ENCODE measurements around the gene AP4E1. TPM values are rescaled to one million over a fixed set of nuclear protein-coding genes. Genes with fewer than 3 reads are reported as not detected.

Gene AP4E1
- total RNA-seq, 1 experiment from 2014 or later: 10.1 TPM

DNA sequence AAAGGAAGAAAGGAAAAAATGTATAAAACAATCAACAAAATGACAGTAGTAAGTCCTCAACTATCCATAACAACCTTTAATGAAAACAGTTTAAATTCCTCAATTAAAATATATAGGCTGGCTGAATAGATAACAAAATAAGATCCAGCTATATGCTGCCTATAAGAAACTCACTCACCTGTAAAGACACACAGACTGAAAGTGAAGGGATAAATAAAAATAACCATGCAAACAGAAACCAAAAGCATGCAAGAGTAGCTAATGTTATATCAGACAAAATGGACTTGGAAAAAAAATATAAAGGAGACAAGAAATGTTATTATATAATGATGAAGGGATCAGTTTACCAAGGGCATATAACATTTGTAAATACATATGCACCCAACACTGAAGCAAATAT, 51.2 kb downstream of the AP4E1 start:
- BruUV-seq (replicated peaks): no TSS peak
- Histone ChIP-seq H2AFZ (ENCODE audit: low read depth, low read length, poor library complexity, severe bottlenecking) (no peak overlapping the region), H3K4me1 (ENCODE audit: control insufficient read depth in 1 of 2, insufficient read depth in 2 of 2, low read length in 2 of 2) (no peaks in the 10 kb centered on the region), H3K36me3 (ENCODE audit: control insufficient read depth in 1 of 2, insufficient read depth in 2 of 2, low read length in 2 of 2) (peaks cover 4 to 25% of the 10 kb centered on the region in 2 experiments), H3K4me2 (ENCODE audit: low read length) (no peak overlapping the region), H3K9me3 (ENCODE audit: control insufficient read depth in 1 of 2, insufficient read depth in 1 of 2, low read depth in 1 of 2, low read length in 2 of 2) (peaks cover 3 to 6% of the 10 kb centered on the region in 2 experiments; a peak in 2 of 4 replicates), H3K4me3 (replicated peaks in 1 of 2; ENCODE audit: low read depth in 1 of 2, low read length in 2 of 2) (no peak overlapping the region), H3K79me2 (ENCODE audit: insufficient read depth, low read length) (no peaks in the 10 kb centered on the region), H3K9ac (ENCODE audit: low read length) (no peak overlapping the region), H4K20me1 (ENCODE audit: insufficient read depth) (no peaks in the 10 kb centered on the region), H3K27ac (ENCODE audit: low read depth, low read length) (no peak overlapping the region), H3K27me3 (ENCODE audit: insufficient read depth, low read length) (no peaks in the 10 kb centered on the region), H3K9me2 (ENCODE audit: insufficient read depth) (no peaks in the 10 kb centered on the region)
- TF ChIP-seq EZH2 (IDR thresholded peaks at IDR 0.05) (no peak), TCF7L2 (IDR thresholded peaks at IDR 0.05; ENCODE audit: borderline replicate concordance, extremely low read depth, insufficient read depth, insufficient read length) (no peak), SIN3A (IDR thresholded peaks at IDR 0.05; ENCODE audit: low read depth) (no peak)
- TF ChIP-seq, protein P1, sequence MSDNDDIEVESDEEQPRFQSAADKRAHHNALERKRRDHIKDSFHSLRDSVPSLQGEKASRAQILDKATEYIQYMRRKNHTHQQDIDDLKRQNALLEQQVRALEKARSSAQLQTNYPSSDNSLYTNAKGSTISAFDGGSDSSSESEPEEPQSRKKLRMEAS (IDR thresholded peaks at IDR 0.05): no peak
- ATAC-seq (no peak), DNase-seq (ENCODE audit: low read depth, low spot score) (no peak)
- intact Hi-C loops (cut with micrococcal nuclease): no loop called here
- ChIA-PET RAD21 (ENCODE audit: low non-redundant PET in 1 of 2, low total read pairs in 2 of 2, uncharacterized antibody in 2 of 2, unreplicated experiment in 2 of 2) (no interaction called here), POLR2A (no interaction called here), CTCF (no interaction called here)

GRCh38 chr15:50964075-50964474, 55.6 kb downstream of the AP4E1 start:
- intact Hi-C loops (cut with micrococcal nuclease): no loop called here
- Histone ChIP-seq H2AFZ (ENCODE audit: low read depth, low read length, poor library complexity, severe bottlenecking) (no peak overlapping the region), H3K4me1 (ENCODE audit: control insufficient read depth in 1 of 2, insufficient read depth in 2 of 2, low read length in 2 of 2) (no peaks in the 10 kb centered on the region), H3K36me3 (ENCODE audit: control insufficient read depth in 1 of 2, insufficient read depth in 2 of 2, low read length in 2 of 2) (peaks cover 4 to 25% of the 10 kb centered on the region in 2 experiments; a peak in 3 of 4 replicates), H3K79me2 (ENCODE audit: insufficient read depth, low read length) (no peaks in the 10 kb centered on the region), H3K27ac (ENCODE audit: low read depth, low read length) (no peak overlapping the region), H3K4me3 (replicated peaks in 1 of 2; ENCODE audit: low read depth in 1 of 2, low read length in 2 of 2) (no peak overlapping the region), H3K4me2 (ENCODE audit: low read length) (no peak overlapping the region), H3K9me2 (ENCODE audit: insufficient read depth) (no peaks in the 10 kb centered on the region), H3K27me3 (ENCODE audit: insufficient read depth, low read length) (no peaks in the 10 kb centered on the region), H3K9me3 (ENCODE audit: control insufficient read depth in 1 of 2, insufficient read depth in 1 of 2, low read depth in 1 of 2, low read length in 2 of 2) (peaks cover 3 to 6% of the 10 kb centered on the region in 2 experiments; a peak in 2 of 4 replicates), H3K9ac (ENCODE audit: low read length) (no peak overlapping the region), H4K20me1 (ENCODE audit: insufficient read depth) (no peaks in the 10 kb centered on the region)
- RAD21 ChIA-PET (ENCODE audit: low non-redundant PET in 1 of 2, low total read pairs in 2 of 2, uncharacterized antibody in 2 of 2, unreplicated experiment in 2 of 2): no interaction called here
- no TSS peak for BruUV-seq (replicated peaks)
- no peak for DNase-seq (ENCODE audit: low read depth, low spot score)
- POLR2A ChIA-PET: no interaction called here
- CTCF ChIA-PET: no interaction called here
- ATAC-seq: no peak
- TF ChIP-seq ZFX (IDR thresholded peaks at IDR 0.05) (no peak), CEBPB (IDR thresholded peaks at IDR 0.05; ENCODE audit: low read depth) (no peak), TCF7L2 (IDR thresholded peaks at IDR 0.05; ENCODE audit: borderline replicate concordance, extremely low read depth, insufficient read depth, insufficient read length) (no peak), RAD21 (IDR thresholded peaks at IDR 0.05; ENCODE audit: low read depth) (no peak), REST (IDR thresholded peaks at IDR 0.05; ENCODE audit: low read depth) (no peak), SP1 (IDR thresholded peaks at IDR 0.05; ENCODE audit: low read depth) (no peak), SRF (IDR thresholded peaks at IDR 0.05; ENCODE audit: low read depth) (no peak), CBX3 (IDR thresholded peaks at IDR 0.05; ENCODE audit: low read depth) (no peak)
- TF ChIP-seq, protein P2, sequence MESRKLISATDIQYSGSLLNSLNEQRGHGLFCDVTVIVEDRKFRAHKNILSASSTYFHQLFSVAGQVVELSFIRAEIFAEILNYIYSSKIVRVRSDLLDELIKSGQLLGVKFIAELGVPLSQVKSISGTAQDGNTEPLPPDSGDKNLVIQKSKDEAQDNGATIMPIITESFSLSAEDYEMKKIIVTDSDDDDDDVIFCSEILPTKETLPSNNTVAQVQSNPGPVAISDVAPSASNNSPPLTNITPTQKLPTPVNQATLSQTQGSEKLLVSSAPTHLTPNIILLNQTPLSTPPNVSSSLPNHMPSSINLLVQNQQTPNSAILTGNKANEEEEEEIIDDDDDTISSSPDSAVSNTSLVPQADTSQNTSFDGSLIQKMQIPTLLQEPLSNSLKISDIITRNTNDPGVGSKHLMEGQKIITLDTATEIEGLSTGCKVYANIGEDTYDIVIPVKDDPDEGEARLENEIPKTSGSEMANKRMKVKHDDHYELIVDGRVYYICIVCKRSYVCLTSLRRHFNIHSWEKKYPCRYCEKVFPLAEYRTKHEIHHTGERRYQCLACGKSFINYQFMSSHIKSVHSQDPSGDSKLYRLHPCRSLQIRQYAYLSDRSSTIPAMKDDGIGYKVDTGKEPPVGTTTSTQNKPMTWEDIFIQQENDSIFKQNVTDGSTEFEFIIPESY (IDR thresholded peaks at IDR 0.05; ENCODE audit: extremely low read depth, insufficient replicate concordance, low read length): no peak
- TF ChIP-seq, protein P3, sequence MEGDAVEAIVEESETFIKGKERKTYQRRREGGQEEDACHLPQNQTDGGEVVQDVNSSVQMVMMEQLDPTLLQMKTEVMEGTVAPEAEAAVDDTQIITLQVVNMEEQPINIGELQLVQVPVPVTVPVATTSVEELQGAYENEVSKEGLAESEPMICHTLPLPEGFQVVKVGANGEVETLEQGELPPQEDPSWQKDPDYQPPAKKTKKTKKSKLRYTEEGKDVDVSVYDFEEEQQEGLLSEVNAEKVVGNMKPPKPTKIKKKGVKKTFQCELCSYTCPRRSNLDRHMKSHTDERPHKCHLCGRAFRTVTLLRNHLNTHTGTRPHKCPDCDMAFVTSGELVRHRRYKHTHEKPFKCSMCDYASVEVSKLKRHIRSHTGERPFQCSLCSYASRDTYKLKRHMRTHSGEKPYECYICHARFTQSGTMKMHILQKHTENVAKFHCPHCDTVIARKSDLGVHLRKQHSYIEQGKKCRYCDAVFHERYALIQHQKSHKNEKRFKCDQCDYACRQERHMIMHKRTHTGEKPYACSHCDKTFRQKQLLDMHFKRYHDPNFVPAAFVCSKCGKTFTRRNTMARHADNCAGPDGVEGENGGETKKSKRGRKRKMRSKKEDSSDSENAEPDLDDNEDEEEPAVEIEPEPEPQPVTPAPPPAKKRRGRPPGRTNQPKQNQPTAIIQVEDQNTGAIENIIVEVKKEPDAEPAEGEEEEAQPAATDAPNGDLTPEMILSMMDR (IDR thresholded peaks at IDR 0.05 in 2 of 3, conservative IDR thresholded peaks at IDR 0.05 in 1 of 3; ENCODE audit: borderline replicate concordance in 1 of 3, insufficient read depth in 1 of 3, low read depth in 2 of 3, low read length in 2 of 3): no peak
